SK-N-SH (cell line): ENCODE measurements around the gene KRT40.

Experiments
- CTCF ChIP-seq: fragments of 200-600 bp; sonication (generic); IDR thresholded peaks from 2 replicates; pipeline ENCODE4 v1.6.1; 2017; ENCODE audit warnings: antibody characterized with exemption, mild to moderate bottlenecking, moderate library complexity
- EP300 ChIP-seq, 2 experiments: IDR thresholded peaks; 2 replicates each; pipeline versions ENCODE4 v1.4.0 to v1.6.1; 2012; ENCODE audit warnings: borderline replicate concordance in 1 of 2, low read depth in 1 of 2, low read length in 1 of 2
- NFIC ChIP-seq: IDR thresholded peaks from 2 replicates; pipeline ENCODE4 v1.4.0; 2012; ENCODE audit warnings: borderline replicate concordance
- USF2 ChIP-seq: fragments of 150-350 bp; IDR thresholded peaks from 2 replicates; pipeline ENCODE4 v1.6.1; 2017; ENCODE audit warnings: antibody characterized with exemption, low read length, low read depth, borderline replicate concordance
- ZBTB33 ChIP-seq: IDR thresholded peaks from 2 replicates; pipeline ENCODE4 v1.4.0; 2012; ENCODE audit warnings: low read depth, borderline replicate concordance

- TF ChIP-seq CTCF (no peak), ZBTB33 (no peak), EP300 (IDR thresholded peaks at IDR 0.05; ENCODE audit: borderline replicate concordance in 1 of 2, low read depth in 1 of 2, low read length in 1 of 2) (no peak), NFIC (no peak), USF2 (no peak)
Measured at GRCh38 chr17:40949418-40949817, 34.7 kb downstream of the KRT40 start.
